Liver (tissue), 9 donors: ENCODE data around the gene HBZ. TPM values are rescaled to one million over a fixed set of nuclear protein-coding genes. Genes with fewer than 3 reads are reported as not detected.

Experiments used
- DNase-seq: peaks from one replicate; pipeline ENCODE4 v3.0.0-alpha.2; 2017; ENCODE audit warnings: low spot score
- H3K27ac ChIP-seq, 2 donors: one replicate each; pipeline ENCODE4 v1.7.0; 2013; ENCODE audit warnings: inconsistent platforms in 2 of 2, low read length in 2 of 2, control low read depth in 1 of 2, low read depth in 1 of 2, mild to moderate bottlenecking in 1 of 2
- H3K27me3 ChIP-seq, 4 donors: one replicate each; pipeline versions ENCODE4 v1.6.1 to v1.7.0; 2013; ENCODE audit warnings: low read length in 3 of 4, inconsistent platforms in 1 of 4, mild to moderate bottlenecking in 1 of 4, moderate library complexity in 1 of 4; ENCODE audit not compliant: control insufficient read depth in 4 of 4, insufficient read depth in 4 of 4
- H3K36me3 ChIP-seq, 4 donors: one replicate each; pipeline versions ENCODE4 v1.6.1 to v1.7.0; 2013; ENCODE audit warnings: low read length in 3 of 4, mild to moderate bottlenecking in 3 of 4, low read depth in 1 of 4, moderate library complexity in 1 of 4; ENCODE audit not compliant: control insufficient read depth in 4 of 4, insufficient read depth in 3 of 4
- H3K4me1 ChIP-seq, 4 donors: one replicate each; pipeline versions ENCODE4 v1.6.1 to v1.7.0; 2013; ENCODE audit warnings: low read length in 3 of 4, mild to moderate bottlenecking in 3 of 4, moderate library complexity in 1 of 4; ENCODE audit not compliant: control insufficient read depth in 4 of 4, insufficient read depth in 4 of 4
- H3K4me3 ChIP-seq, 3 donors: one replicate each; pipeline versions ENCODE4 v1.6.1 to v1.7.0; 2013; ENCODE audit warnings: low read length in 3 of 3, control low read depth in 1 of 3, low read depth in 1 of 3, mild to moderate bottlenecking in 1 of 3
- H3K9ac ChIP-seq, 2 donors: one replicate each; pipeline ENCODE4 v1.7.0; 2013; ENCODE audit warnings: low read length in 2 of 2, mild to moderate bottlenecking in 2 of 2, moderate library complexity in 2 of 2, control low read depth in 1 of 2, low read depth in 1 of 2
- H3K9me3 ChIP-seq, 4 donors: one replicate each; pipeline versions ENCODE4 v1.6.1 to v1.7.0; 2013; ENCODE audit warnings: low read length in 3 of 4; ENCODE audit not compliant: control insufficient read depth in 4 of 4
- EGR1 ChIP-seq, 2 donors: IDR thresholded peaks; 2 replicates each; pipeline ENCODE4 v1.6.1; 2016 to 2018; ENCODE audit warnings: antibody characterized with exemption in 2 of 2, low read depth in 2 of 2
- FOXA1 ChIP-seq: IDR thresholded peaks from 2 replicates; pipeline ENCODE4 v1.6.1; 2016; ENCODE audit warnings: antibody characterized with exemption
- FOXA2 ChIP-seq: IDR thresholded peaks from 2 replicates; pipeline ENCODE4 v1.6.1; 2016; ENCODE audit warnings: antibody characterized with exemption
- GABPA ChIP-seq, 2 donors: IDR thresholded peaks in 1 of 2; conservative IDR thresholded peaks in 1 of 2; 2 replicates each; pipeline ENCODE4 v1.6.1; 2016; ENCODE audit warnings: antibody characterized with exemption in 2 of 2, mild to moderate bottlenecking in 1 of 2, moderate library complexity in 1 of 2
- HNF4A ChIP-seq, 2 donors: conservative IDR thresholded peaks; 2 replicates each; pipeline ENCODE4 v1.6.1; 2016; ENCODE audit warnings: antibody characterized with exemption in 2 of 2, mild to moderate bottlenecking in 2 of 2
- HNF4G ChIP-seq: IDR thresholded peaks from 2 replicates; pipeline ENCODE4 v1.6.1; 2016; ENCODE audit warnings: antibody characterized with exemption
- JUND ChIP-seq, 2 donors: IDR thresholded peaks; 2 replicates each; pipeline ENCODE4 v1.6.1; 2016; ENCODE audit warnings: antibody characterized with exemption in 2 of 2
- MAX ChIP-seq: IDR thresholded peaks from 2 replicates; pipeline ENCODE4 v1.6.1; 2016; ENCODE audit warnings: antibody characterized with exemption
- NR2F2 ChIP-seq: IDR thresholded peaks from 2 replicates; pipeline ENCODE4 v1.6.1; 2016; ENCODE audit warnings: antibody characterized with exemption
- RAD21 ChIP-seq, 2 donors: IDR thresholded peaks; 2 replicates each; pipeline ENCODE4 v1.6.1; 2016; ENCODE audit warnings: antibody characterized with exemption in 2 of 2, mild to moderate bottlenecking in 2 of 2
- RXRA ChIP-seq, 2 donors: IDR thresholded peaks; 2 replicates each; pipeline ENCODE4 v1.6.1; 2017 to 2018; ENCODE audit warnings: antibody characterized with exemption in 2 of 2, mild to moderate bottlenecking in 1 of 2
- SP1 ChIP-seq: IDR thresholded peaks from 2 replicates; pipeline ENCODE4 v1.6.1; 2018; ENCODE audit warnings: antibody characterized with exemption, mild to moderate bottlenecking
- TAF1 ChIP-seq: conservative IDR thresholded peaks from 2 replicates; pipeline ENCODE4 v1.6.1; 2016; ENCODE audit warnings: antibody characterized with exemption, mild to moderate bottlenecking
- YY1 ChIP-seq: IDR thresholded peaks from 2 replicates; pipeline ENCODE4 v1.6.1; 2016; ENCODE audit warnings: antibody characterized with exemption, mild to moderate bottlenecking
- ZBTB33 ChIP-seq: IDR thresholded peaks from 2 replicates; pipeline ENCODE4 v1.6.1; 2016; ENCODE audit warnings: antibody characterized with exemption
- WGBS: extraction: QIAGEN DNeasy Blood & Tissue Kit; methylation state at CpG from one replicate; pipeline ENCODE4 v1.1.7; 2013; 5-methylcytosine and 5-hydroxymethylcytosine counted together
- polyA plus RNA-seq, 2 donors: library from polyadenylated mRNA; stranded (reverse) in 1 of 2; unstranded in 1 of 2; fragments of 200-250 nt in 1 of 2; fragments of >200 nt in 1 of 2; fragmentation: Nextera tagmentation in 1 of 2; extraction: Ambion mirVana in 1 of 2; gene quantifications; one replicate each; pipeline versions ENCODE4 v1.2.1 to v1.2.3, GENCODE V29; 2013 to 2015
- total RNA-seq, 2 donors: library from RNA; depleted of rRNA; stranded (reverse); fragments of >200 nt; gene quantifications; one replicate each; pipeline ENCODE4 v1.2.3, GENCODE V29; 2014
- TF ChIP-seq, protein P1 (sequence below): IDR thresholded peaks from 2 replicates; pipeline ENCODE4 v1.6.1; 2016; ENCODE audit warnings: antibody characterized with exemption
- TF ChIP-seq, protein P2 (sequence below): IDR thresholded peaks from 2 replicates; pipeline ENCODE4 v1.6.1; 2016; ENCODE audit warnings: antibody characterized with exemption, mild to moderate bottlenecking
- TF ChIP-seq, protein P3 (sequence below): fragments of 150-350 bp; IDR thresholded peaks from 2 replicates; pipeline ENCODE4 v1.5.1; 2017; ENCODE audit warnings: improper control_type of control experiment, low read depth, low read length; ENCODE audit not compliant: missing input control
- donor health status: healthy.
- donor health status: healthy.
- donor health status: healthy.
- donor health status: healthy.
- donor health status: healthy.

Gene HBZ
- total and polyA plus RNA-seq, 4 donors, result 55.8 TPM; not detected in 3

DNA sequence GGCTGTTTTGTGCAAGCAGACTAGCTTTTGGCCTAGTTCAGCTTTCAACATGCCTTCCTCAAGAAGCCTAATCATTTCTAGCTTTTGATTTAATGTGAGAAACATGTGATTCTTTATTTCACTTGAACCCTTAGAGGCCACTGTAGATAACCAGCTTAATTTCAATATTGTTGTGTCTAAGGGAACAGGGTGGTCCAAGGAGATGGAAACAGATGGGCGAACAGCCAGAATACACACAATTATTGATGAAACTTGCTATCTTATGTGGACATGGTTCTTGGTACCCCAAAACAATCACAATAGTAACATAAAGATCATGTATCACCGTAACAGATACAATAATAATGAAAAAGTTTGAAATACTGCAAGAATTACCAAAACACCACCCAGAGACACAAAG lies 18.7 kb upstream of the HBZ start:
- WGBS, result 94% methylated on average over 2 of the region's 2 CpGs
- Histone ChIP-seq H3K4me3 (no peak overlapping the region), H3K9ac (no peak overlapping the region), H3K36me3 (no peaks in the 10 kb centered on the region), H3K27me3 (no peaks in the 10 kb centered on the region), H3K4me1 (peaks cover 0 to 6% (median 1%) of the 10 kb centered on the region in 4 donors), H3K9me3 (no peaks in the 10 kb centered on the region), H3K27ac (no peak overlapping the region)
- no peak for TF ChIP-seq GABPA (IDR thresholded peaks at IDR 0.05 in 1 of 2, conservative IDR thresholded peaks at IDR 0.05 in 1 of 2)
- no peak for TF ChIP-seq MAX
- TF ChIP-seq, protein P1, sequence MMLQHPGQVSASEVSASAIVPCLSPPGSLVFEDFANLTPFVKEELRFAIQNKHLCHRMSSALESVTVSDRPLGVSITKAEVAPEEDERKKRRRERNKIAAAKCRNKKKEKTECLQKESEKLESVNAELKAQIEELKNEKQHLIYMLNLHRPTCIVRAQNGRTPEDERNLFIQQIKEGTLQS, result no peak
- no peak for TF ChIP-seq FOXA2
- TF ChIP-seq HNF4G, result no peak
- TF ChIP-seq FOXA1, result no peak
- no peak for TF ChIP-seq NR2F2
- TF ChIP-seq RXRA (IDR thresholded peaks at IDR 0.05), result no peak
- DNase-seq, result no peak

- TF ChIP-seq EGR1 (IDR thresholded peaks at IDR 0.05; ENCODE audit: low read depth in 2 of 2) (no peak), YY1 (no peak), FOXA1 (no peak), ZBTB33 (no peak), HNF4A (conservative IDR thresholded peaks at IDR 0.05) (no peak), RXRA (IDR thresholded peaks at IDR 0.05) (no peak), SP1 (no peak), MAX (no peak), FOXA2 (no peak), GABPA (IDR thresholded peaks at IDR 0.05 in 1 of 2, conservative IDR thresholded peaks at IDR 0.05 in 1 of 2) (no peak), RAD21 (IDR thresholded peaks at IDR 0.05) (no peak), TAF1 (no peak), NR2F2 (no peak), HNF4G (no peak), JUND (IDR thresholded peaks at IDR 0.05) (no peak)
- TF ChIP-seq, protein P1, result no peak
- TF ChIP-seq, protein P2, sequence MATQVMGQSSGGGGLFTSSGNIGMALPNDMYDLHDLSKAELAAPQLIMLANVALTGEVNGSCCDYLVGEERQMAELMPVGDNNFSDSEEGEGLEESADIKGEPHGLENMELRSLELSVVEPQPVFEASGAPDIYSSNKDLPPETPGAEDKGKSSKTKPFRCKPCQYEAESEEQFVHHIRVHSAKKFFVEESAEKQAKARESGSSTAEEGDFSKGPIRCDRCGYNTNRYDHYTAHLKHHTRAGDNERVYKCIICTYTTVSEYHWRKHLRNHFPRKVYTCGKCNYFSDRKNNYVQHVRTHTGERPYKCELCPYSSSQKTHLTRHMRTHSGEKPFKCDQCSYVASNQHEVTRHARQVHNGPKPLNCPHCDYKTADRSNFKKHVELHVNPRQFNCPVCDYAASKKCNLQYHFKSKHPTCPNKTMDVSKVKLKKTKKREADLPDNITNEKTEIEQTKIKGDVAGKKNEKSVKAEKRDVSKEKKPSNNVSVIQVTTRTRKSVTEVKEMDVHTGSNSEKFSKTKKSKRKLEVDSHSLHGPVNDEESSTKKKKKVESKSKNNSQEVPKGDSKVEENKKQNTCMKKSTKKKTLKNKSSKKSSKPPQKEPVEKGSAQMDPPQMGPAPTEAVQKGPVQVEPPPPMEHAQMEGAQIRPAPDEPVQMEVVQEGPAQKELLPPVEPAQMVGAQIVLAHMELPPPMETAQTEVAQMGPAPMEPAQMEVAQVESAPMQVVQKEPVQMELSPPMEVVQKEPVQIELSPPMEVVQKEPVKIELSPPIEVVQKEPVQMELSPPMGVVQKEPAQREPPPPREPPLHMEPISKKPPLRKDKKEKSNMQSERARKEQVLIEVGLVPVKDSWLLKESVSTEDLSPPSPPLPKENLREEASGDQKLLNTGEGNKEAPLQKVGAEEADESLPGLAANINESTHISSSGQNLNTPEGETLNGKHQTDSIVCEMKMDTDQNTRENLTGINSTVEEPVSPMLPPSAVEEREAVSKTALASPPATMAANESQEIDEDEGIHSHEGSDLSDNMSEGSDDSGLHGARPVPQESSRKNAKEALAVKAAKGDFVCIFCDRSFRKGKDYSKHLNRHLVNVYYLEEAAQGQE, result no peak
- TF ChIP-seq, protein P3, sequence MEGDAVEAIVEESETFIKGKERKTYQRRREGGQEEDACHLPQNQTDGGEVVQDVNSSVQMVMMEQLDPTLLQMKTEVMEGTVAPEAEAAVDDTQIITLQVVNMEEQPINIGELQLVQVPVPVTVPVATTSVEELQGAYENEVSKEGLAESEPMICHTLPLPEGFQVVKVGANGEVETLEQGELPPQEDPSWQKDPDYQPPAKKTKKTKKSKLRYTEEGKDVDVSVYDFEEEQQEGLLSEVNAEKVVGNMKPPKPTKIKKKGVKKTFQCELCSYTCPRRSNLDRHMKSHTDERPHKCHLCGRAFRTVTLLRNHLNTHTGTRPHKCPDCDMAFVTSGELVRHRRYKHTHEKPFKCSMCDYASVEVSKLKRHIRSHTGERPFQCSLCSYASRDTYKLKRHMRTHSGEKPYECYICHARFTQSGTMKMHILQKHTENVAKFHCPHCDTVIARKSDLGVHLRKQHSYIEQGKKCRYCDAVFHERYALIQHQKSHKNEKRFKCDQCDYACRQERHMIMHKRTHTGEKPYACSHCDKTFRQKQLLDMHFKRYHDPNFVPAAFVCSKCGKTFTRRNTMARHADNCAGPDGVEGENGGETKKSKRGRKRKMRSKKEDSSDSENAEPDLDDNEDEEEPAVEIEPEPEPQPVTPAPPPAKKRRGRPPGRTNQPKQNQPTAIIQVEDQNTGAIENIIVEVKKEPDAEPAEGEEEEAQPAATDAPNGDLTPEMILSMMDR, result no peak
- Histone ChIP-seq H3K27ac (no peak overlapping the region), H3K4me3 (peak overlapping the region; percentile 54 to 95 (median 74)), H3K27me3 (no peaks in the 10 kb centered on the region), H3K36me3 (no peaks in the 10 kb centered on the region), H3K9ac (peak overlapping the region; percentile 53 to 71), H3K4me1 (peaks cover 0 to 6% (median 1%) of the 10 kb centered on the region in 4 donors), H3K9me3 (no peaks in the 10 kb centered on the region)
- 2% methylated on average over 30 of the region's 30 CpGs for whole genome bisulfite sequencing
- no peak for DNase-seq
These were observed 14.4 kb upstream of the HBZ start for GRCh38 chr16:138049-138417.
